HG02938 (cell line): Measurements from ENCODE around the gene CETP.
"Not testable (repeated sequence)": the region's sequence is repeated elsewhere in the genome, so short reads cannot be mapped to it uniquely, and the experiment has no call there.

ENCODE experiments used
- ATAC-seq: cut with Tn5 transposase; IDR thresholded peaks from one replicate; pipeline ENCODE4 v1.9.1; 2021; ENCODE audit warnings: mild to moderate bottlenecking, moderate library complexity; ENCODE audit not compliant: unreplicated experiment

Gene CETP

DNA sequence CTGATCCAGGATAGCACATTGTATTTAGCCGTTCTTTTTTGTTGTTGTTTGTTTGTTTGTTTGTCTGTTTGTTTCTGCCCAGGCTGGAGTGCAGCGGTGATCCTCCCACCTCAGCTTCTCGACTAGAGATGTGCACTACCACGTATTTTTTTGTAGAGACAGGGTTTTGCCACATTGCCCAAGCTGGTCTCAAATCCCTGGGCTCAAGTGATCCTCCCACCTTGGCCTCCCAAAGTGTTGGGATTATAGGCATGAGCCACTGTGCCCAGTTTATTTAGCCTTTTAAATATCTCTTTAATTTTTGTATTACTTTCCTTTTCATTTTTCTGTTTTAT lies 18.4 kb downstream of the CETP start:
- ATAC-seq: no peak

DNA sequence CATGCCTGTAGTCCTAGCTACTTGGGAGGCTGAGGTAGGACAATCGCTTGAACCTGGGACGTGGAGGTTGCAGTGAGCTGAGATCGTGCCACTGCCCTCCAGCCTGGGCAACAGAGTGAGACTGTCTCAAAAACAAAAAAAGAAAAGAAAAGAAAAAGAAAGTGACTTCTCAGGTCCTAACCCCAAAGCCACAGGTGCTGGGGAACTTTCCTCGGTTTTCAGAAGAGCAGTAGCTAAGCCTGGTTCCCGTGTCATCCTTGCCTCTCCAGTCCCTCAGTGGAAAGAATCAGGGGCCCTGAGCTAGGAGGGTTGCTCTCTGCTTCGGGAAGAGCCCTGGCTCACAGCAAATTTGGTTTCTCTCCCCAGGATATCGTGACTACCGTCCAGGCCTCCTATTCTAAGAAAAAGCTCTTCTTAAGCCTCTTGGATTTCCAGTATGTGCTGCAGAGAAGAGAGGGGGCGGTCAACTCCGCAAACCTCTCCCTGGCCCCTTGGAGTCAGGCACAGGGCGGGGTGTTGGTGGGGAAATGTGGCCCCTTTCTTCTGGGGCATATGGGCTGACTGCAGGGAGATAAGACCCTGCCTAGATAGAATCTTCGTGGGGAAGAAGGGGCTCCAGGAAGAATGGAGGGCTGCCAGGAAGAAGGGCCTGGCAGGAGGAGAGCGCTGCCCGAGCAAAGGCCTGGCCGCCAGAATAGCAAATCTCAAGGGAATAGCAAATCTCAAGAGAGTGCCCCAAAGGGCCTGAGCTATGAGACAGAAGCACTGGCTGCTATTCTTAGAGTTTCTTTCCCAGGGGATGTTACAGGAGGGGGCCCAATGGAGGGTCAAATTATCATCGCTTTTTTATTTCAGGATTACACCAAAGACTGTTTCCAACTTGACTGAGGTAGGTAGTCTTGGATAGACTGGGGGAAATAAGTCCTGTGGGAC lies 19.3 kb downstream of the CETP start:
- ATAC-seq: peak; percentile 49

DNA sequence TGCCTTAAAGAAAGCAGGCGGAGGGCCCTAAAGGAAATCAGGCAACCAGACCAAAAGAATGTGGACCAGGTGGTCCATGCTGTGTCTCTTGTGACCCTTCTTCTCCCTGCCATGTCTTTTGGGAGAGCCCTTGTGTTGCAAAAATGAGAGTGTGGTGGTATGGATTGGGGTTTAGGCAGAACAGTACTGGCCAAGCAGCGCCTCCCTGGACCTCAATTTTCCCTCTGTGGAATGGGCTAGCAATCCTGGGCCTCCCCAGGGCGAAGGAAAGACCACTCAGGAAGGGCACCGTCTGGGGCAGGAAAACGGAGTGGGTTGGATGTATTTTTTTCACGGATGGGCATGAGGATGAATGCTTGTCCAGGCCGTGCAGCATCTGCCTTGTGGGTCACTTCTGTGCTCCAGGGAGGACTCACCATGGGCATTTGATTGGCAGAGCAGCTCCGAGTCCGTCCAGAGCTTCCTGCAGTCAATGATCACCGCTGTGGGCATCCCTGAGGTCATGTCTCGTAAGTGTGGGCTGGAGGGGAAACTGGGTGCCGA lies 20.1 kb downstream of the CETP start:
- ATAC-seq: no peak

DNA sequence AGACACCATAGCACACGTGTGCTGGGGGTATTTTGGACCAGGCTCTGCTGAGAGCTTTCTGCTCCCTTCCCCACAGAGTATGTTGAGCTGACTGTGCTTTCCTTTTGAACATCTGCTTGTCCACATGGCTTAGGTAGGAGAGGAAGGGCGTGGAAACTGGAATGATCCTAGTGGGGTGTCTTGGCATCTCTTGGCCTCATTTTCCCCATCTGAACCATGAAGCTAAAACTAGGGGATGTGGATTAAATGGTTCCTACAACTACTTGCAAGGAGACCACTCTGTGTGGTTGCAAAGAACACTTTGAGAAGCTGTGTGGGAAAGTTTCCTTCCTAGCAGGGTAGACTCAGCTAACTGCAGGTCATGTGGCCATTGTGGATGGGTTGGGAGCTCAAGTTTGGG lies 20.9 kb downstream of the CETP start:
- ATAC-seq: no peak

DNA sequence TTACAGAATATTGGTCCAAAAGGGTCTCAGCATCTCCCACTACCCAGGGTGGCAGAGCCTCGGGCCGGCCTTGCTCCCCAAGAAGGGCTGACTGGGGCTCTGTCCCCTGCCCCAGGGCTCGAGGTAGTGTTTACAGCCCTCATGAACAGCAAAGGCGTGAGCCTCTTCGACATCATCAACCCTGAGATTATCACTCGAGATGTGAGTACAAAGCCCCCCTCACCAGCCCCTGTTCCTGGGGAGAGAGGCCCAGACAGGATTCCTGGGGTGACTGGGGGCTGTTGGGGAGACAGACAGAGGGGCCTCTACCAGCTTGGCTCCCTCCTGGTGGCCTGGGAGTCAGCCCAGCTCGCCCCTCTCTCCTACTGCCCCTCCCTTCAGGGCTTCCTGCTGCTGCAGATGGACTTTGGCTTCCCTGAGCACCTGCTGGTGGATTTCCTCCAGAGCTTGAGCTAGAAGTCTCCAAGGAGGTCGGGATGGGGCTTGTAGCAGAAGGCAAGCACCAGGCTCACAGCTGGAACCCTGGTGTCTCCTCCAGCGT lies 21.5 kb downstream of the CETP start:
- no peak for ATAC-seq

DNA sequence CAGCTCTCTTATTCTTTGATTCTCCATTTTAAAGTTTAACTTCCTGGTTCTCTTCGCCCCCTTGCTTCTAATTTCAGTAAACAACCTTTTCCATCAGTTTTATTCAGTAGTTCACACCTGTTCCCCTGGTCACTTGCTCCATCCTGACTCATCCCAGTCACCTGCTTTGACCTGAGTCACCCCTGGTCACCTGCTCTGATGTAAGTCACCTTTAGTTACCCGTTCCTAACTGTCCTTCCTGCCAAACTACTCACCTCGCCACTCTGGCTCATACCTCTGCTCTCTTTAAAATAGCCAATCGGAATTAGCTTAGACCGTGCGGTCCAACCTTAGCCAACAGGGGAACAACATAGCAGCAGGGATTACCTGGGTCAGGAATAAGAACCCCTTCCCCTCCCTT lies 22.9 kb downstream of the CETP start:
- ATAC-seq: no peak

DNA sequence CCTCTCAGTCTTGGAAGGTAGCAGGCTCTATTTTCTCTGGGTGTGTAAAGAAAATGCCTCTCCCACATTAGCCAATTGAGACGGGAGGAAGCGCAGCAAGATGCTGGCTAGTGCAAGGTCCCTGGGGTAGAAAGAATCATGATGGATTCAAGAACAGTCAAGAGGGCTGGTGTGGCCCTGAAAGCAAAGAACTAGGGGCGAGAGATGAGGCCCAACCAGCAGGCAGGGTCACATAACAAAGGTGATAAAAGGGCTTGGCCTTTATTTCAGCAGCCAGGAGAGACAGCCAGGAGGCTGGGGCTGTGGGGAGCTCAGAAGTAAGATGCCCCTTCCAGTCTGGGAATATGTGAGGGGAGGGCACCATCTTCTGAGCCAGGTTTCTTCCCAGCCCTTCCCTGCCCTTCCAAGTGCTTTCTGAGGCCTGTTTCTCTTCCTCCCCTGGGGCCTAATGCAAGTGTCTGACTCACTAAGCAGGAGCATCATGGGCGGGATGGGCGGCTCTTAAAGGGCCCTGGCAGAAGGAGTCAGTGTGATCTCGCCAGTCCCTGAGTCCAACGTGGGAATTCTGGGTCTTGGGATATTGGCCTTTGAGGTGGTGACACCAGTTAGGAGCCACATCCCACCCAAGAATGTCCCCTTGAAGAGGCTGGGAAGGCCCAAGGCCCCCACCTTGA lies 23.7 kb downstream of the CETP start:
- ATAC-seq: no peak

DNA sequence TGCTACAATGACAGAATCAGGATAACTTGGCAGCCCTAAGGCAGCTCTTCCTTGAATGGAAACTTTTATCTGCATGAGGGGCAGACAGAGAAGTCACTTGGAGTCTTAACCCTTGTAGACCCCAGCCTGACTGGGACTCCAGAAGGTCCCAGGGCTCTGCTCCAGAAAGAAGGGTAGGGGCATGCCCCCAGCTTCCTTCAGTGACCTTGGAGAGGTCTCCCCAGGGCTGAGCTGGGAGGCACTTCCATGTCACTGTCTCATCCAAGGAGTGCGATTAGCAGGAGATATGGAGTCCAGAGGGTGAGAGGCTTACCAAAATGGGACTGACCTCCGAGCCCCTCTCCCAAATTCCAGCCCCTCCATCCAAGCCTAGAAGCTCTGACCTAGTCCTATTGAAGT lies 24.2 kb downstream of the CETP start:
- ATAC-seq: no peak

DNA sequence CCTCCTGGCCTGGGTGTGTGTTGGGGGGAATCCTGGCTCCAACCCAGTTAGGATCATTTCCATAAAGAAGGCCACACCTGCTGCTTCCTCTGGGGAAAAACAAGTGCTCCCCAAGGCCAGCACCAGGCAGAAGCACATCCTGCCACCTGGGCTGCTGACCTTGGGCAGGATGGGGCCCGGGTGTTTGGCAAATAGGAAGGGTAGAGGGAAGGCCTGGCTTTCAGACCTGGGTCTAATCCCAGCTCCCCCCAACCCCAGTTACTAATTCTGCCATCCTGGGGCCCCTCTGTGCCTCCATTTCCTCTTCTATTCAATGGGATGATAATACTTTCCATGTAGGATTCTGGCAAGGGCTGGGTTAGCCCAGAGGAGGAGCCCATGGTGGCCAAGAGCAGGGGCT lies 24.6 kb downstream of the CETP start:
- ATAC-seq: no peak

DNA sequence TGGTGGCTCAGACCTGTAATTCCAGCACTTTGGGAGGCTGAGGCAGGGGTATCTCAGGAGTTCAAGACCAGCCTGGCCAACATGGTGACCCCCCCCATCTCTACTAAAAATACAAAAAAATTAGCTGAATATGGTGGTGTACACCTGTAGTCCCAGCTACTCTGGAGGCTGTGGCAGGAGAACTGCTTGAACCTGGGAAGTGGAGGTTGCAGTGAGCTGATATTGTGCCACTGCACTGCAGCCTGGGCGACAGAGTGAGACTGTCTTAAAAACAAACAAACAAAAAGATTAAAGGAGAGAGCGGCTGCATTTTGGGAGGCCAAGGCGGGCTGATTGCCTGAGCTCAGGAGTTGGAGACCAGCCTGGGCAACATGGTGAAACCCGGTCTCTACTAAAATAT lies 25.2 kb downstream of the CETP start:
- not testable (repeated sequence) for ATAC-seq

DNA sequence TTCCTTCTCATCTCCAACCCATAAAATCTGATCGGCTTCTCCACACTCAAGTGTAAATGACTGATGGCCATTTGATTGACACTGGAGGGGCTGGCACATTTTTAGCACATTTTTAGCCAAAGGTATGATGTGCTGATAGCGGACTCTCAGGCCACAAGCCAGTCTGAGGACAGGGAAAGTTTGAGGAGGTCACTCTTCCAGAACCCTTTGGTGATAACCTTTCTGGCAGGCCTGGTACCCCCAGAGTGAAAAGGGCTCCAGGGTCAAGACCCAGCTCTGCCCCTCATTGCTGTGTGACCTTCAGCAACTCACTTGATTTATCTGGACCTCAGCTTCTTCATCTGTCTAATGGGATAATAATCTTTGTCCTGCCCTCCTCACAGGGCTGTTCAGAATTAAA lies 25.9 kb downstream of the CETP start:
- ATAC-seq: no peak

DNA sequence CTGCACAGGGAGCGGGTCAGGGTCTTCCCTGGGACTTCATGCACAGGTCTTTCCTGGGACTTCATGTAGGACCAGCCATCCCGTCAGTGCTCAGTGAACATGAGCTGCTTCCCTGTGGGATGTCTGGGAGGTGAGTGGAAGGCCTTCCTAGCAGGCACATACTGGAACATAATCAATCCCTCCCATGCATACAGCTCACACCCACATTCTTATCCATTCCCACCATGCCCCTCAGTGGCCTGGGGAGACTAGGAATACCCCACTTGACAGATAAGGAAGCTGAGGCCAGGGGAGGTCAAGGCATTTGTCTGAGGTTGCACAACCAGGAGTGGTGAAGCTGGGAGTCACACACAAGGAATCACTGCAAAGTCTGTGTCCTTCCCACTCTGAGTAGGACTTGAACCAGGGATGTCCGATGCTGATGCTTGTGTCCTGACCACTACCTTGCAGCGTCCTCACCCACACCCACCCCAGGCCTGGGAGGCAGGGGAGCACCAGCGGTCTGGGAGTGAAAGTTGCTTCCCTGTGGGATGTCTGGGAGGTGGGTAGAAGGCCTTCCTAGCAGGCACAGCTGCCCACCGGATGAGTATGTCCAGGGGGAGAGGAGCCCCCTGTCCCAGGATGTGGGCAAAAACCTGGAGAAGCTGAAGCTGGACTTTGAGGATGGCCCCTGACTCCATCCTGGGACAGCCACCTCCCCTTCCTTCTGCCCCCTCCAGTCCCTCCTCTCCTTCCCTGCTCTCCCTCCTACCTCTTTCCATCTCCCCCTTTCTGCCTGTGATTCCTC lies 26.6 kb downstream of the CETP start:
- ATAC-seq: no peak

DNA sequence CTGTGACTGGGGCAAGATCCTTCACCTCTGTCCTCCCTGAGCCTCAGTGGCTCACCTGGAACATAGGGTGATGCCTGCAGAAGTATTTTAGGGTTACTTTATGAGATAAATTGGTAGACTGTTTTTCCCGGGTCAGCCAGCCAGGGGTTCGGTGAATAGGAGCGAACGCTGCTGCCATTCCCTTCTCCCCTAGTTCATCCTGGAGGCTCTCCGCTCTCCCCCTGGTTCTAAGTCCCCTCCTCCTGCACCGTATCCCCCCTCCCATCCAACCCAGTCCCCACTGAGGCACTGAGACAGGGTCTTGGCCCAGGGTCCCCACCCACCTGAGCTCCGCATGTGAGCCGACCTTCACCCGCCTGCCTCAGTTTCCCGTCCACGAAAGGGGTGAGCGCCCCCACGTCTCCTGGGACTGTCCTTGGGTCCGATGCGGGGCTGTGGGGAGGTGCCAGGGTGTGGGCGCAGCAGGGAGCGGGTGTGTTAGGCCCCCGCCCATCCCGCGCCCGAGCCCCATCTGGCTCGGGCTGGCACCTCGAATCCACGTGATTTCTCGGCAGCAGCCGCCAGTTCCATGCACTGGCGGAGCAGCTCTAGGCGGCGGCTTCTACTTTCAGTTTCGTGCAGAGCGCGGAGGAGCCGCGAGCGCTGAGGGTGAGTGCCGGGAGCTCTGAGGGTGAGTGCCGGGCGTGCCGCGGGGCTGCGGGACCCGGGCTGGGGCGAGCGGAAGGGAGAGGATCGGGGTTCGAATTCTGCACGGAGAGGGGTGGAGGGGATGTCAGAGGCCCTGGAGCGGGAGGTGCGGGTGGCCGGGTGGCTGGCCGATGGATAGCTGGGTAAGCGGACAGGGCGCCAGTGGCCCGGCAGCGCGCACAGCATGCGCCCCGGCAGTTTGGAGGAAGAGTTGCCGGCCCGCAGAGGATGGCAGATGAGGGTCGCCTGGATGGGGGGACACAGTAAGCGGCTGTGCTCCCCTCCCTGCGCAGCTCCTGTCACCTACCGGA lies 27.5 kb downstream of the CETP start, which contains the start of gene NLRC5:
Gene NLRC5, plus strand, starts transcription at position 610 of the 998 bp plus-strand sequence. CDS start 31,156 bp downstream, outside the sequence.
- ATAC-seq: peak; percentile 72

DNA sequence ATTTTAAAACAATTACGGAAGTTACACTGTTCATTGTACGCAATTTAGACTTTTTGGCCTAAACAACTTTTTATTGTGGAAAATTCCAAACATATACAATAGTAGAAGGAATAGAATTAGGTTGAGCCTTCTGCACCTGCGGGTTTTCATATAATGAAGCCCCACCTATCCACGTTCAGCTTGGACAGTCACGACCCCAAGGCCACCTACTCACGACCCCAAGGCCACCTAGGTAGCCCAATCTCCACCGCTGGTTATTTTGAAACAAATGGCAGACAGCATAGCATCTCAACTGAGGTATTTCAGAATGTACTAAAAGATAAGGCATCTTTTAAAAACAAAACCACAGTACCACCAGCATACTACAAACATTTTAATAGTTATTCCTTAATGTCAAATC lies 28.2 kb downstream of the CETP start:
- peak; percentile 4 for ATAC-seq

DNA sequence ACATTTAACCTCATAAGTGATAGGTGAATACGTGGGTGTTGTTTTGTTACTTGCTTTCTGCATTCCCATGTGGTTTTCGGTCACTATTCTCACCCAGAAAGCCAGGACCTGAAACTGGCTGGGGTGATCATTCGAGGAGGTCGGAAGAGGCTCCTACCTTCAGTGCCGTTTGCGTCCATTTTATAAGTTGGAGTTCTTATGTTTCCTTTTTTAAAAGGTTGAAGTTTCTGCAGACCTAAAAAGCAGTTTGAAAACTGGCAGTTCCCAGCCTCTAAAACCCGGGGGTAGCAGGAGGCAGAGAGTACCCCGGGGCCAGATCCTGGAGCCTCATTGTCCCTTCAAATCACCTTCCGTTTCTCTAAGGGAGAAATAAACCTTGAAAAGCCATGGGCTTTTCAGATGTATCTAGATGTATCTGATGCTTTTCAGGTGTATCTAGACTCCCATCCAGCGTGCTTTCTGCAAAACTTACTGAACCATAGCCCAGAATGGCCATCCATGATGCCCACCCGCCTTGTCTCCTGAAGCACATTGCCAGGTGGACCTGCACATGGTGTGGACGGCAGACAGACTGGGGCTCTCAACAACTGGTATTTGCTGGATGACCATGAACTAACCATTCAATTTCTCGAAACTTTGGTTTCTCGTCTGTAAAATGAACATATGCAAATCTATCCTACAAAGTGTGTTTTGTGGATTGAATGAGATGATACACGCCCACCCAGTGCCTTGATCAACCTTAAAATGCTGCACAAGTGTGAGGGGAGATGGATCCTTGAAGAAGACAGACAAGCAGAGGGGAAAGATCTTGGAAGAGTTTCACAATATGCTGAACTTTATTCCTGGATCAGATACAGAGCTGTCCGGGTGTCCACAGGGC lies 28.9 kb downstream of the CETP start:
- no peak for ATAC-seq

DNA sequence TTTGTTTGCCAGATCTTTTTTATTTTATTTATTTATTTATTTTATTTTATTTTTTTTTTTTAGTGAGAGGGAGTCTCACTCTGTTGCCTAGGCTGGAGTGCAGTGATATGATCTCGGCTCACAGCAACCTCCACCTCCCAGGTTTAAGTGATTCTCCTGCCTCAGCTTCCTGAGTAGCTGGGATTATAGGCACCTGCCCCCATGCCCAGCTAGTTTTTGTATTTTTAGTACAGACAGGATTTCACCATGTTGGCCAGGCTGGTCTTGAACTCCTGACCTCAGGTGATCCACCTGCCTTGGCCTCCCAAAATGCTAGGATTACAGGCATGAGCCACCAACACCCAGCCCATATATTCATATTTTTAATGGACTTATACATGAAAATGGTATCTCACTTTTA lies 30.7 kb downstream of the CETP start:
- ATAC-seq: not testable (repeated sequence)

DNA sequence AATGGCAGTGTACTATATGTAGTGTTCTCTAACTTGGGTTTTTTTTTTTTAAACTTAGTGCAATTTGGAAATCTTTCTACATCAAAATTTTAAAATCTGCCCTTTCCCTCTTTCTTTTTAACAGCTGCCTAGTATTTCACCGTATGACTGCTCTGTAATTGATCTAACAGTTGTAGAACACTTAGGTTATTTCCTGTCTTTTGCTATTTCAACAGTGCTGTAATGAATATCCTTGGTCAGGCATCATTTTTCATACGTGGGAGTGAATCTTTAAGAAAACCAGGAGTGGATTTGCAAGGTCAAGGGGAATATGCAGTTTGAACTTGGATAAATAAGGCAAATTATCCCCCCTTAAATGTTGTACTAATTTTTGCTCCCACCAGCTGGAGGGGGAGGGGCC lies 31.5 kb downstream of the CETP start:
- no peak for ATAC-seq

DNA sequence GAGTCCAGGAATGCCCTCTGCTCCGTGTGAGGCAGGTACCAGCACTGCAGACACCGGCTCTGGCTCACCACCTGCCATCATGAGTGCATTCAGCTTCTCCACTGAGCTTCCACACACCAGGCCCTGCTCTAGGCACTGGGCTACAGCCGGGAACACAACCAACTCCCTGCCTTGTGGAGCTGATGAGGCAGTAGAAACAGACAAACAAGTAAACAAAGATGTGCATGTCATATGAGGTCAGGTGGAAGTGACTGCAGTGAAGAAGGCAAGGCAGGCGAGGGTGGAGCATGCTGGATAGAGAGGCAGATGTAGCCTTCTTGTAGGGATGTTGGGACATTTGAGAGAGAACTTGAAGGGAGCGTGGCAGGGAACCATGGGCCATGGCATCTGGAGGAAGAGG lies 32.6 kb downstream of the CETP start:
- ATAC-seq: no peak
